Stimulated activated CD4-positive, alpha-beta T cell treated with anti-CD3 and anti-CD28 coated beads, Interleukin-15, amount 100 ng/mL, for 1 hour (primary cell): ENCODE measurements around the gene IL5.

Experiments used
- DNase-seq, 2 donors: peaks; one replicate each; pipeline ENCODE4 v3.0.0-alpha.2; 2020; ENCODE audit warnings: low read depth in 1 of 2, low spot score in 1 of 2

Gene IL5

GRCh38 chr5:132499440-132500243 lies 43.7 kb downstream of the IL5 start:
- DNase-seq, result no peak

- no peak for DNase-seq
Measured at GRCh38 chr5:132498686-132499271, 44.5 kb downstream of the IL5 start.

- DNase-seq, result no peak
Measured at GRCh38 chr5:132498152-132498551, 45.2 kb downstream of the IL5 start.

GRCh38 chr5:132497488-132497997 lies 45.8 kb downstream of the IL5 start:
- no peak for DNase-seq

- DNase-seq, result peak in 1 of 2 donors; percentile 62
Measured at GRCh38 chr5:132496631-132497487, 46.5 kb downstream of the IL5 start.

GRCh38 chr5:132496191-132496630 lies 47.1 kb downstream of the IL5 start:
- DNase-seq, result peak; percentile 66 to 80

- DNase-seq, result peak in 1 of 2 donors; percentile 76
Measured at GRCh38 chr5:132495667-132496190, 47.6 kb downstream of the IL5 start.

GRCh38 chr5:132493821-132494220 lies 49.5 kb downstream of the IL5 start:
- no peak for DNase-seq

- no peak for DNase-seq
Measured at GRCh38 chr5:132493241-132493640, 50.1 kb downstream of the IL5 start.

- DNase-seq, result no peak
Measured at GRCh38 chr5:132492386-132493125, 50.8 kb downstream of the IL5 start.
